WERI-Rb-1 (cell line): ENCODE results near the gene TMEM203.

Experiments
- DNase-seq: peaks from one replicate; pipeline ENCODE4 v3.0.0-alpha.2; 2020
- H3K27ac ChIP-seq: fragments of 250-450 bp; sonication (Bioruptor Pico); 2 replicates; pipeline ENCODE4 v1.5.1; 2020; ENCODE audit warnings: mild to moderate bottlenecking, moderate library complexity
- H3K27me3 ChIP-seq: fragments of 250-450 bp; sonication (Bioruptor Pico); 2 replicates; pipeline ENCODE4 v1.5.1; 2021; ENCODE audit warnings: mild to moderate bottlenecking, low read depth, moderate library complexity; ENCODE audit not compliant: insufficient read depth, severe bottlenecking
- H3K36me3 ChIP-seq: fragments of 250-450 bp; sonication (Bioruptor Pico); 2 replicates; pipeline ENCODE4 v1.5.1; 2020; ENCODE audit warnings: mild to moderate bottlenecking, moderate library complexity
- H3K4me3 ChIP-seq: 2 replicates; pipeline ENCODE4 v1.5.1; 2011; ENCODE audit warnings: low read depth, mild to moderate bottlenecking, control low read depth, low read length
- H3K9me3 ChIP-seq: fragments of 250-450 bp; sonication (Bioruptor Pico); 2 replicates; pipeline ENCODE4 v1.5.1; 2021; ENCODE audit warnings: mild to moderate bottlenecking, moderate library complexity; ENCODE audit not compliant: severe bottlenecking
- CTCF ChIP-seq: IDR thresholded peaks from 2 replicates; pipeline ENCODE4 v1.5.1; 2011; ENCODE audit warnings: low read depth, mild to moderate bottlenecking, control low read depth, inconsistent platforms, low read length

The TMEM203 gene

GRCh38 chr9:137251490-137252268 is 46.2 kb upstream of the TMEM203 start:
- H3K27ac ChIP-seq = no peak overlapping the region
- H3K4me3 ChIP-seq = no peak overlapping the region
- no peaks in the 10 kb centered on the region for H3K9me3 ChIP-seq
- peaks cover 3% of the 10 kb centered on the region; the same call in 1 of the 2 replicates for H3K36me3 ChIP-seq
- no peak for DNase-seq
- no peaks in the 10 kb centered on the region for H3K27me3 ChIP-seq
- TF ChIP-seq CTCF = no peak

- no peaks in the 10 kb centered on the region for H3K27me3 ChIP-seq
- H3K36me3 ChIP-seq = no peaks in the 10 kb centered on the region; the same call in 1 of the 2 replicates
- no peak for TF ChIP-seq CTCF
- H3K9me3 ChIP-seq = no peaks in the 10 kb centered on the region
- no peak within 1 kb of the TSS for H3K27ac ChIP-seq
- H3K4me3 ChIP-seq = no peak within 1 kb of the TSS
- no peak for DNase-seq
These were observed 45.7 kb upstream of the TMEM203 start, which contains the start of gene STPG3 for GRCh38 chr9:137251194-137251461. Gene STPG3, plus strand, starts transcription at chr9:137251286. Its CDS starts 1 bp downstream, at chr9:137251287.

- Histone ChIP-seq H3K36me3 (no peaks in the 10 kb centered on the region), H3K27me3 (no peaks in the 10 kb centered on the region), H3K9me3 (no peaks in the 10 kb centered on the region), H3K27ac (no peak overlapping the region), H3K4me3 (no peak overlapping the region)
- TF ChIP-seq CTCF = no peak
- no peak for DNase-seq
These were observed 45.1 kb upstream of the TMEM203 start for GRCh38 chr9:137250329-137251193.

- DNase-seq = no peak
- H3K27me3 ChIP-seq = no peaks in the 10 kb centered on the region
- H3K27ac ChIP-seq = no peak overlapping the region
- H3K36me3 ChIP-seq = peaks cover 10% of the 10 kb centered on the region
- H3K4me3 ChIP-seq = no peak overlapping the region
- H3K9me3 ChIP-seq = no peaks in the 10 kb centered on the region
- TF ChIP-seq CTCF = no peak
These were observed 42.4 kb upstream of the TMEM203 start for GRCh38 chr9:137247916-137248175.

GRCh38 chr9:137247135-137247915 is 41.9 kb upstream of the TMEM203 start:
- Histone ChIP-seq H3K36me3 (peaks cover 15% of the 10 kb centered on the region), H3K9me3 (no peaks in the 10 kb centered on the region), H3K27me3 (no peaks in the 10 kb centered on the region), H3K4me3 (no peak overlapping the region), H3K27ac (no peak overlapping the region)
- DNase-seq = no peak
- TF ChIP-seq CTCF = no peak
